Hair follicular keratinocyte (primary cell): ENCODE data around the gene TAF1D. TPM values are rescaled to one million over a fixed set of nuclear protein-coding genes. Genes with fewer than 3 reads are reported as not detected.

Experiments used
- total RNA-seq: library from RNA; depleted of rRNA; stranded (reverse); fragments of >200 nt; gene quantifications from 2 replicates; pipeline ENCODE4 v1.2.3, GENCODE V29; 2015

The TAF1D gene
- 99.1 and 103 TPM in 2 replicates for total RNA-seq

GRCh38 chr11:93741094-93741881 is at the start of gene TAF1D, which contains the start of gene C11orf54:
TAF1D (minus strand) TSS chr11:93741495; CDS start chr11:93739304, 2,191 bp downstream.
C11orf54 (plus strand) TSS chr11:93741672; CDS start chr11:93747394, 5,722 bp downstream.

GRCh38 chr11:93784145-93784934 is 43.0 kb upstream of the TAF1D start, which contains the start of gene MED17:
MED17 (plus strand) TSS chr11:93784282; CDS start chr11:93784514, 232 bp downstream.

Other genes with a start within 250 kb of the TAF1D start
- gene SMCO4, start 198.1 kb downstream of the TAF1D start, total RNA-seq, result 6.2 and 9.6 TPM in 2 replicates
- gene CEP295, start 79.8 kb downstream of the TAF1D start, total RNA-seq, result 4.5 and 11.8 TPM in 2 replicates
- gene C11orf54, start 177 bp upstream of the TAF1D start, total RNA-seq, result 3.5 and 3.7 TPM in 2 replicates
- 18.7 and 31.6 TPM in 2 replicates for gene MED17, start 42.8 kb upstream of the TAF1D start, total RNA-seq
- gene VSTM5, start 109.1 kb upstream of the TAF1D start, total RNA-seq, result under 0.01 TPM in 1 of 2 replicates, not detected in the other